DOHH2 (cell line): ENCODE measurements around the gene HEXIM2.

Source experiments
- CTCF ChIP-seq: fragments of 200-600 bp; sonication (generic); IDR thresholded peaks from one replicate; pipeline ENCODE4 v1.5.1; 2014; ENCODE audit warnings: antibody characterized with exemption, mild to moderate bottlenecking, low read depth, low read length; ENCODE audit not compliant: poor library complexity, severe bottlenecking
- EZH2phosphoT487 ChIP-seq: fragments of 200-600 bp; sonication (generic); IDR thresholded peaks from 2 replicates; pipeline ENCODE4 v1.6.1; 2017; ENCODE audit warnings: borderline replicate concordance, mild to moderate bottlenecking, antibody characterized with exemption, low read length, moderate library complexity, mixed read lengths

GRCh38 chr17:45127548-45128300, 34.0 kb upstream of the HEXIM2 start:
- TF ChIP-seq CTCF: no peak
- no peak for TF ChIP-seq EZH2phosphoT487
